ENCODE measurements around the gene CD48.
"Not testable (repeated sequence)": the region's sequence is repeated elsewhere in the genome, so short reads cannot be mapped to it uniquely, and the experiment has no call there.

CD48 gene

GRCh38 chr1:160713161-160713560 is 1.5 kb upstream of the CD48 start:
- no peak for DNase-seq (ENCODE audit: low read depth in 3 of 3)

- DNase-seq (ENCODE audit: low read depth in 3 of 3) = not testable (repeated sequence)
These were observed 981 bp upstream of the CD48 start for GRCh38 chr1:160712525-160713080.

- DNase-seq (ENCODE audit: low read depth in 3 of 3) = no peak
These were observed 383 bp downstream of the CD48 start for GRCh38 chr1:160711276-160711601.

GRCh38 chr1:160710517-160711252 is 937 bp downstream of the CD48 start:
- DNase-seq (ENCODE audit: low read depth in 3 of 3) = no peak

- no peak for DNase-seq (ENCODE audit: low read depth in 3 of 3)
These were observed 1.9 kb downstream of the CD48 start for GRCh38 chr1:160709715-160710114.

- no peak for DNase-seq (ENCODE audit: low read depth in 3 of 3)
These were observed 2.8 kb downstream of the CD48 start for GRCh38 chr1:160708801-160709200.

GRCh38 chr1:160708118-160708517 is 3.5 kb downstream of the CD48 start:
- no peak for DNase-seq (ENCODE audit: low read depth in 3 of 3)

- DNase-seq (ENCODE audit: low read depth in 3 of 3) = no peak
These were observed 4.2 kb downstream of the CD48 start for GRCh38 chr1:160707236-160708064.

GRCh38 chr1:160706526-160707235 is 4.9 kb downstream of the CD48 start:
- DNase-seq (ENCODE audit: low read depth in 3 of 3) = no peak

- no peak for DNase-seq (ENCODE audit: low read depth in 3 of 3)
These were observed 5.9 kb downstream of the CD48 start for GRCh38 chr1:160705742-160706141.

- not testable (repeated sequence) for DNase-seq (ENCODE audit: low read depth in 3 of 3)
These were observed 6.4 kb downstream of the CD48 start for GRCh38 chr1:160705212-160705621.

GRCh38 chr1:160704250-160704649 is 7.4 kb downstream of the CD48 start:
- no peak for DNase-seq (ENCODE audit: low read depth in 3 of 3)

GRCh38 chr1:160702100-160702499 is 9.5 kb downstream of the CD48 start:
- DNase-seq (ENCODE audit: low read depth in 3 of 3) = no peak

- DNase-seq (ENCODE audit: low read depth in 3 of 3) = not testable (repeated sequence)
These were observed 19.2 kb downstream of the CD48 start for GRCh38 chr1:160692390-160692789.

- DNase-seq (ENCODE audit: low read depth in 3 of 3) = no peak
These were observed 26.4 kb downstream of the CD48 start for GRCh38 chr1:160685266-160685665.

GRCh38 chr1:160682983-160683865 is 28.4 kb downstream of the CD48 start:
- no peak for DNase-seq (ENCODE audit: low read depth in 3 of 3)

GRCh38 chr1:160681891-160682140 is 29.8 kb downstream of the CD48 start:
- DNase-seq (ENCODE audit: low read depth in 3 of 3) = no peak

- peak; percentile 78 to 87 (median 84) for DNase-seq (ENCODE audit: low read depth in 3 of 3)
These were observed 30.3 kb downstream of the CD48 start for GRCh38 chr1:160681066-160681890.

GRCh38 chr1:160680399-160680798 is 31.2 kb downstream of the CD48 start:
- no peak for DNase-seq (ENCODE audit: low read depth in 3 of 3)

- no peak for DNase-seq (ENCODE audit: low read depth in 3 of 3)
These were observed 31.7 kb downstream of the CD48 start for GRCh38 chr1:160679893-160680292.

Data from stimulated activated CD4-positive, alpha-beta T cell treated with anti-CD3 and anti-CD28 coated beads, TNF-alpha, amount 100 ng/mL, for 48 hours (primary cell).